Transverse colon (tissue), 4 donors: ENCODE data around the gene RPUSD2.

ENCODE experiments used
- POLR2AphosphoS5 ChIP-seq, 3 donors: sonication (generic); formaldehyde crosslinking; IDR thresholded peaks; one replicate each; pipeline ENCODE4 v1.6.1; 2016; ENCODE audit warnings: antibody characterized with exemption in 3 of 3
- TF ChIP-seq, protein P1 (sequence below), 5 experiments: fragments of 200-600 bp in 3 of 5; fragments of 450-650 bp in 2 of 5; sonication (generic) in 3 of 5; IDR thresholded peaks; 1 replicate in 2 of 5; 2 replicates in 3 of 5; pipeline ENCODE4 v1.5.1; 2016 to 2017; ENCODE audit warnings: antibody characterized with exemption in 5 of 5, inconsistent platforms in 3 of 5, mild to moderate bottlenecking in 2 of 5, moderate library complexity in 1 of 5

DNA sequence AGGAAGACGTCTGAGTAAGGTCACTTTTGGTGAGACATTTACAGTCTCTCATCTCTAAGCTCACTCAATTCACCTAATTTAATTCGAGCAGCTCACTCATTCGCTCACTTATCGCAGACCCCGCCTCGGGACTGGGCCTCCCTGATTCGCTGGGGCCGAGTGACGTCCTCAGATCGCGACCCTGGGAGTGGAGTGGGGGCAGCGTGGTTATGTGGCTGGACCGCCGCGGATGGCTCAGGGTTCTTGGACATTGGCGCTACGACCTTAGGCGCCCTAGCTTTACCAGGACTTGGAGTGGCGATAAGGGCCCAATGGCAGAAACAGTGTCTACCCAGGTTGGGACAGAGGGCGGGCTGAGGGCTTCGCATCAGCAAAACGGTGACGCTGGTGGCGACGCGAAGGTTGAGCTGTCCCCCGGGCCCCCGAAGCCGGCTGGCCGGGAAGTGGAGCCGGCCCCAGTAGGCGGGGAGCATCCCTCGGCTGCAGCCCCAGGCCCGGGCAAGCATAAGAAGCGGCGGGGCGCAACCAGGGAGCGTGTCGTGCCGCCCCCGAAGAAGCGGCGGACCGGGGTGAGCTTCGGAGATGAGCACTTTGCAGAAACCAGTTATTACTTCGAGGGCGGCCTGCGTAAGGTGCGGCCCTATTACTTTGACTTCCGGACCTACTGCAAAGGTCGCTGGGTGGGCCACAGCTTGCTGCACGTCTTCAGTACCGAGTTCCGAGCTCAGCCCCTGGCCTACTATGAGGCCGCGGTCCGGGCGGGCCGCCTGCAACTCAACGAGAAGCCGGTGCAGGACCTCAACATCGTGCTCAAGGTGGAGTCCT, at the start of gene RPUSD2:
- TF ChIP-seq POLR2AphosphoS5 (IDR thresholded peaks at IDR 0.05): peak; percentile 90 to 96 (median 96)
- TF ChIP-seq, protein P1, sequence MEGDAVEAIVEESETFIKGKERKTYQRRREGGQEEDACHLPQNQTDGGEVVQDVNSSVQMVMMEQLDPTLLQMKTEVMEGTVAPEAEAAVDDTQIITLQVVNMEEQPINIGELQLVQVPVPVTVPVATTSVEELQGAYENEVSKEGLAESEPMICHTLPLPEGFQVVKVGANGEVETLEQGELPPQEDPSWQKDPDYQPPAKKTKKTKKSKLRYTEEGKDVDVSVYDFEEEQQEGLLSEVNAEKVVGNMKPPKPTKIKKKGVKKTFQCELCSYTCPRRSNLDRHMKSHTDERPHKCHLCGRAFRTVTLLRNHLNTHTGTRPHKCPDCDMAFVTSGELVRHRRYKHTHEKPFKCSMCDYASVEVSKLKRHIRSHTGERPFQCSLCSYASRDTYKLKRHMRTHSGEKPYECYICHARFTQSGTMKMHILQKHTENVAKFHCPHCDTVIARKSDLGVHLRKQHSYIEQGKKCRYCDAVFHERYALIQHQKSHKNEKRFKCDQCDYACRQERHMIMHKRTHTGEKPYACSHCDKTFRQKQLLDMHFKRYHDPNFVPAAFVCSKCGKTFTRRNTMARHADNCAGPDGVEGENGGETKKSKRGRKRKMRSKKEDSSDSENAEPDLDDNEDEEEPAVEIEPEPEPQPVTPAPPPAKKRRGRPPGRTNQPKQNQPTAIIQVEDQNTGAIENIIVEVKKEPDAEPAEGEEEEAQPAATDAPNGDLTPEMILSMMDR (IDR thresholded peaks at IDR 0.05): no peak
